Superior temporal gyrus (tissue), 1 donor: Measurements from ENCODE around the gene LSAMP.

Experiments
- DNase-seq: peaks from one replicate; pipeline ENCODE4 v3.0.0-alpha.2; 2016; ENCODE audit errors: extremely low spot score

The LSAMP gene

DNA sequence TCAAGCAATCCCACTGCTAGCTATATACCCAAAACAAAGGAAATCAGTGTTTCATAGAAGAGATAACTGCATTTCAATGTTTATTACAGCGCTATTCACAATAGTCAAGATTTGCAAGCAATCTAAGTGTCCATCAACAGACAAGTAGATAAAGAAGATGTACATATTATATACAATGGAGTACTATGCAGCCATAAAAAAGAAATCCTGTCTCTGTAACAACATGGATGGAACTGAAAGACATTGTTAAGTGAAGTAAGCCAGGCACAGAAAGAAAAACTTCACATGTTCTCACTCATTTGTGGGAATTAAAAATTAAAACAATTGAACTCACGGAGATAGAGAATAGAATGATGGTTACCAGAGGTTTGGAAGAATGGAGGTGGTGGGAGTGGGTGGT is 89.2 kb downstream of the LSAMP start:
- DNase-seq: no peak

DNA sequence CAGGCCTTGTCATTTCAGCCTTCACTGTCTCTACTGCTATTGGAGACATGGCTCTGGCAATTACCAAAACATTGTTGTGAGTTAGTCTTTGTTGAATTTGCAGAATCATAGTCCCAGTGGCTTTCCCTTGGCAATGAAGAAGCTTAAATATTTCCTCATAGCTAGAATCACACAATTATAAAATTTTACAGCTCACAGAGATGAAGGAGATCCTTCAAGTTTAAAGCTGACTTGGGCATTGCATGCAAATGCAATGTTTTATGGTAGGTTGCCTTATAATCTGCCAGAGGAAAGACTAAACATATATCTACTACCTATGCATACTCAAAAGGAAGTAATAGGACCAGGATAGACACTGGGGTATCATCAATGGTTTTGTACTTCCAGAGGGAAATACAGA is 90.9 kb downstream of the LSAMP start:
- DNase-seq: no peak

- no peak for DNase-seq
These were observed 95.1 kb downstream of the LSAMP start for GRCh38 chr3:116350119-116350733.

- DNase-seq: no peak
These were observed 97.1 kb downstream of the LSAMP start for GRCh38 chr3:116348216-116348615.

- DNase-seq: no peak
These were observed 102.8 kb downstream of the LSAMP start for GRCh38 chr3:116342499-116342898.

GRCh38 chr3:116341899-116342298 is 103.4 kb downstream of the LSAMP start:
- no peak for DNase-seq

DNA sequence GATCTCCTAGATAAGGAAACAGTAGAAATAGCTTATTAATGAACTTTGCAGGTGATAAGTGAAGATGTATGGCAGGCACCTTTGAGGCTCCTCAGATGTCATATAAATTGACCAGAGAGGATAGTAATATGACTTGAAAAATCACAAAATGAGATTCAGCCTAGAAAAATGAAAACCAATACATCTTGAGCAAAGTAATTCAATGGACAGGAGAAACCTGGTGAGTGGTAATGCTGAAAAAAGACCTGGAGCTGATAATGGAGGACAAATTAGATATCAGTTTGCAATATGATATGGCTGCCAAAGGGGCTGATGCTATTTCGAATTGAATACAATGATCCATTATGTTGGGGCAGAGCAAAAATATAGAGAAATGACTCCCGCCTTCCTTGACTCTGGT is 103.9 kb downstream of the LSAMP start:
- DNase-seq: no peak

GRCh38 chr3:116340680-116341216 is 104.5 kb downstream of the LSAMP start:
- DNase-seq: no peak

- peak; percentile 53 for DNase-seq
These were observed 105.8 kb downstream of the LSAMP start for GRCh38 chr3:116339441-116340028.

- DNase-seq: no peak
These were observed 106.6 kb downstream of the LSAMP start for GRCh38 chr3:116338713-116339112.

GRCh38 chr3:116337229-116337628 is 108.1 kb downstream of the LSAMP start:
- no peak for DNase-seq

DNA sequence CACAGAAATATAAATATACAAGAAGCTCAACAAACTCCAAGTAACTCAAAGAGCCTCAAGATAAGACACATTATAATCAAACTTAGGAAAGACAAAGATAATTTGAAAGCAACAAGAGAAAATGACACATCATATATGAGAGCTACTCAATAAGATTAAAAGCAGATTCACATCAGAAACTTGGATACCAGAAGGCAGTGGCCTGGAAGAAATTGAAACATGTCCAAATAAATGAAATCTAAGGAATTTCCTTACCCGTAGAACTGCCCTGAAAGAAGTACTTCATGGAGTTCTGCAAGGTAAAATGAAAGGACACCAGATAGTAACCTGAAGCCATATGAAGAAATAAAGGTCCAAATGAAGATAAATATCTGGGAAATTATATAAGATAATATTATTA is 113.9 kb downstream of the LSAMP start:
- DNase-seq: no peak

- no peak for DNase-seq
These were observed 122.4 kb downstream of the LSAMP start for GRCh38 chr3:116322750-116323375.

DNA sequence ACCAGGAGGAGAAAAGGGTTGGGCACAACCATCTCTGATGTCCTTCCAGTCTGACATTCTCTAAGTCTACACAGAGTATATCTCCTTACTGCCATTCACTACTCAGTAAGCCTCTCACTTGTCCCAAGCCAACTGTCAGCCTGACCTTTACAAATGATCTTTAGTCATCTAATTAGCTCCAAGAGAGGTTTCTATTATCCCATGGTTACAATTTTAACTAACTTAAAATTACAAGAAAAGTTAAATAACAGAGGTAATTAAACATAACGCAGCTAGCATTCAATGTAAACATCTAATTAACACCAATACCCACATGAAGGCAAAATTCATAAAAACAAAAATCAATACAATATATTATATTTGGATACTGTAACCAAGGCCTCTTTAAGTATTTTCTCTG is 126.9 kb downstream of the LSAMP start:
- no peak for DNase-seq

GRCh38 chr3:116316771-116317170 is 128.5 kb downstream of the LSAMP start:
- DNase-seq: no peak

DNA sequence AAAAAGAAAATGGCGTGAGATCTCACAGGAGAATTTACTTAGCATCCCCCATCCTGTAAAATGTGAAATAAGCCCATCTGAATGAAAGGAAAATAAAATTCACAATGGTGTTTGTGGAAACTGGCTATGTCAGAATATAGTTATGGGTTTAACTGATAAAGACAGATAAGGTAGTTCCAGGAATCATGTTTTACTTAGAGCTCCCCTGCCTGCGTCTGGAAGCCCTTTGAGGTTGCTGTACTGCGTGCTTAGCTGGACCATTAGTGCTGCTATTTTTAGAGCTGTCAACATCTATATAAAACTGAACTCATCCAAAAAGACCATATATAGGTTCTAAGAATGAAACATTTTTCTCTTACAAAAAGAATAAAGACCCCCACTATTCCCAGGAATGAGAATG is 130.8 kb downstream of the LSAMP start:
- no peak for DNase-seq

DNA sequence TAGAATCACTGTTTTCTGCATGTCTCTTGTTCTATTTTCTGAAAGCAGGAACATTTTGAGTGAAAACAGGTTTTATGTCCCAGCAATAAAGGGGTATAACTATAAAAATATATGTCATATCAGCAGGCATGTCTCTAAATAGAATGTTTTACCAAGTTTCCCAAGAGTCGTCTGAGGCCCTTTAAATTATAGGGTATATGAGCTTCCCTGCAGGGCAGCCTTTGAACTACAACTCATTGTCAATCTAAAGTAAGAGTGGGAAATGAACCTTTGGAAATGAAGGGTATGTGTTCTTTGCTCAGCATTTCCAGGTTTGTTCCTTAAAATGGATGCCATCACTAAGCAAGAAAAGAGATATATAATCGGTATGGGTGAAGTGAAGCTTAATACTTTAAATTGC is 138.6 kb downstream of the LSAMP start:
- no peak for DNase-seq

DNA sequence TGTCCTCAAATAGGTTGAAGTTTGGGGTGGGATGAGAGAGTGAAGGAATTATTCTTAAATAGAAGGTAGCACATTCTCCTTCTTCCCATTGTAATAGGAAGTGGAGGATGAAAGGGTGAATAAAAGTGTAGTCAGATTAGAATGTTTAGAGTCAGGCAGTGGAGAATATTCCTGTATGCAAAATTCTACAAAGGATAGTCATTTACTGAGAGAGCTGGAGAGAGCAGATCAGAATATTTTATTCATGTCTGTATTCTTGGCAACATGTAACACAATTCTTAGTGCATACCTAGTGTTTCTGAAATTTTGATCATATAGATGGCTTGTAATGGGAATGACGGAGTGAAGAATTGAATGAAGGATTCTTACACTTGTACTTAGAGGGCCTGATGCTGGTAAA is 139.1 kb downstream of the LSAMP start:
- no peak for DNase-seq

GRCh38 chr3:116302087-116302747 is 143.1 kb downstream of the LSAMP start:
- DNase-seq: no peak

DNA sequence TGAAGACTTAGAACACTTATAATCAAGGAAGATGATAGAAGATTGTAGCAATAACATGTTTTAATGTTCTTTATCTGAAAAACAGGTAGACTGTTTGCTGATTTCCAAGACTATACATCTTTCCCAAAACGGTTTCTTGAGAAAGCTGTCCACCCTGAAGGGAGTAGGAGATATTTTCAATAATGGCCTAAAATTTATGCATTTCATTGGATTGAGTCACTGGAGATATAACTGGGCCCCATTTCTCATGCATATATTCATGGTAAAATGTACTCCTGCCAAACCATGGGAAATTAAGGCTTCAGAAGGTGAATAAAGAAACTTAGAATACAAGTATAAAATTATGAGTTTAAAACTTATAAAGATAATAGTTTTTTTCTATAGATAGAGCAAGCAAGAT is 143.9 kb downstream of the LSAMP start:
- DNase-seq: no peak

DNA sequence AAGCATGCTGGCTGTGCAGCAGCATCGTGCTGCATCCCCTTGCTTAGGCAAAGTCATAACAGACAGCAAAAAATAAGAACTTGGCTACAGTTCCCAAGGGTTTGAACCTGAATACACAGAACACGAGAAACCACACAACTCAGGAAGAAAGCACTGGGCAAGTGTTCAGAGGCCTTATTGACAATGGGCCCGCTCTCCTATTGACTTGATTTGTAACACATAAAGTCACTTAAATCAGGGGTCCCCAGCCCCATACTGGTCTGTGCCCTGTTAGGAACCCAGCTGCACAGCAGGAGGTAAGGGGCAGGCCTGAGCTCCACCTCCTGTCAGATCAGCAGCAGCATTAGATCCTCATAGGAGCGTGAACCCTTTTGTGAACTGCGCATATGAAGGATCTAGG is 145.1 kb downstream of the LSAMP start:
- no peak for DNase-seq

- no peak for DNase-seq
These were observed 145.6 kb downstream of the LSAMP start for GRCh38 chr3:116299646-116300081.

GRCh38 chr3:116298151-116298550 is 147.1 kb downstream of the LSAMP start:
- DNase-seq: no peak
